Keratinocyte (primary cell): ENCODE results near the gene CUBN.

ENCODE experiments used
- EZH2 ChIP-seq: IDR thresholded peaks from one replicate; pipeline ENCODE4 v1.6.1; 2012; ENCODE audit warnings: inconsistent platforms, mild to moderate bottlenecking, low read length, moderate library complexity
- TF ChIP-seq, protein P1 (sequence below), 3 experiments: IDR thresholded peaks in 1 of 3; conservative IDR thresholded peaks in 1 of 3; optimal IDR thresholded peaks in 1 of 3; 2 replicates in 2 of 3; 3 replicates in 1 of 3; pipeline versions ENCODE3 to v1.5.1; 2011; ENCODE audit warnings: low read length in 3 of 3, mild to moderate bottlenecking in 3 of 3, moderate library complexity in 2 of 3, control low read depth in 1 of 3, inconsistent platforms in 1 of 3; ENCODE audit not compliant: insufficient read depth in 2 of 3; ENCODE audit errors: extremely low read depth in 1 of 3

- TF ChIP-seq, protein P1, sequence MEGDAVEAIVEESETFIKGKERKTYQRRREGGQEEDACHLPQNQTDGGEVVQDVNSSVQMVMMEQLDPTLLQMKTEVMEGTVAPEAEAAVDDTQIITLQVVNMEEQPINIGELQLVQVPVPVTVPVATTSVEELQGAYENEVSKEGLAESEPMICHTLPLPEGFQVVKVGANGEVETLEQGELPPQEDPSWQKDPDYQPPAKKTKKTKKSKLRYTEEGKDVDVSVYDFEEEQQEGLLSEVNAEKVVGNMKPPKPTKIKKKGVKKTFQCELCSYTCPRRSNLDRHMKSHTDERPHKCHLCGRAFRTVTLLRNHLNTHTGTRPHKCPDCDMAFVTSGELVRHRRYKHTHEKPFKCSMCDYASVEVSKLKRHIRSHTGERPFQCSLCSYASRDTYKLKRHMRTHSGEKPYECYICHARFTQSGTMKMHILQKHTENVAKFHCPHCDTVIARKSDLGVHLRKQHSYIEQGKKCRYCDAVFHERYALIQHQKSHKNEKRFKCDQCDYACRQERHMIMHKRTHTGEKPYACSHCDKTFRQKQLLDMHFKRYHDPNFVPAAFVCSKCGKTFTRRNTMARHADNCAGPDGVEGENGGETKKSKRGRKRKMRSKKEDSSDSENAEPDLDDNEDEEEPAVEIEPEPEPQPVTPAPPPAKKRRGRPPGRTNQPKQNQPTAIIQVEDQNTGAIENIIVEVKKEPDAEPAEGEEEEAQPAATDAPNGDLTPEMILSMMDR (optimal IDR thresholded peaks at IDR 0.05 in 1 of 3, IDR thresholded peaks at IDR 0.05 in 1 of 3, conservative IDR thresholded peaks at IDR 0.05 in 1 of 3; ENCODE audit: extremely low read depth in 1 of 3, insufficient read depth in 2 of 3, low read length in 3 of 3), result no peak
- no peak for TF ChIP-seq EZH2
Measured at GRCh38 chr10:16949816-16950215, 179.8 kb downstream of the CUBN start.
